Measurements from ENCODE around the gene KLHL6. TPM values are rescaled to one million over a fixed set of nuclear protein-coding genes. Genes with fewer than 3 reads are reported as not detected.
"Not testable (repeated sequence)": the region's sequence is repeated elsewhere in the genome, so short reads cannot be mapped to it uniquely, and the experiment has no call there.

KLHL6 gene
- total and polyA plus RNA-seq, 4 experiments from 2014 or later: 8.4 to 56.1 (median 39.5) TPM

DNA sequence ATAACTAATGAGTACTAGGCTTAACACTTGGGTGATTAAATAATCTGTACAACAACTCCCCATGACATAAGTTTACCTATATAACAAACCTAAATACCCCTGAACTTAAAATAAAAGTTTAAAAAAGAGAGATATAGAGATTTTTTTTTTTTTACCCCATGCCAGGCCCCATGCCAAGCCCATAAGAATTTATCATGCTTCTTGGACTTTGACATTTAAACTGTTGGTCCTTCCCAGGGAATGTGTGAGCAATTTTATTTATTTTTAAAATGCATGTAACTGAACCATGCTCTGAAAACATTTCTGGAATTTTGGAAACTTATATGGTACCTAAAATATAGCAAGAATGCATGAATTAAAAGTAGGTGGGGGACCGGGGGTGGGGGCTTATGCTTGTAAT, 26.3 kb downstream of the KLHL6 start:
- peak overlapping the region in 3 of 7 donors; percentile 20 to 80 (median 42) for H3K27ac Mint-ChIP-seq

DNA sequence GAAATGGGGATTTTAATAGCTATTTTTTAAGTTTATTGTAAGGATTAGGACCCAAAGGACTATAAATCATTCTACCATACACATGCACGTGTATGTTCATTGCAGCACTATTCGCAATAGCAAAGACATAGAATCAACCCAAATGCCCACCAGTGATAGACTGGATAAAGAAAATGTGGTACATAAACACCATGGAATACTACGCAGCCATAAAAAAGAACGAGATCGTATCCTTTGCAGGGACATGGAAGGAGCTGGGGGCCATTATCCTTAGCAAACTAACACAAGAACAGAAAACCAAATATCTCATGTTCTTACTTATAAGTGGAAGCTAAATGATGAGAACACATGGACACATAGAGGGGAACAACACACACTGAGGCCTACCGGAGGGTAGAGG, 26.7 kb downstream of the KLHL6 start:
- H3K27me3 ChIP-seq (ENCODE audit: insufficient read depth, low read length); H3K9me3 Mint-ChIP-seq; H3K4me3 ChIP-seq (ENCODE audit: low read length in 2 of 2); intact Hi-C loops (cut with micrococcal nuclease); DNase-seq; H3K27ac ChIP-seq (ENCODE audit: low read depth, low read length); H3K27me3 Mint-ChIP-seq; H3K9me3 ChIP-seq (ENCODE audit: control insufficient read depth in 1 of 2, low read length in 2 of 2); H3K4me3 Mint-ChIP-seq: not testable (repeated sequence)
- Mint-ChIP-seq H3K27ac (peak overlapping the region in 4 of 7 donors; percentile 39 to 80 (median 50)), H3K36me3 (peaks cover 65 to 68% of the 10 kb centered on the region in 2 donors), H3K4me1 (peaks cover 26 to 58% (median 40%) of the 10 kb centered on the region in 4 donors)
- CTCF ChIA-PET (ENCODE audit: partially characterized antibody): interaction anchor here (0.8 to 1.0 kb wide), 2 partner anchors 61 to 63 kb away, joined by 3 read pairs; no protein-coding TSS in a partner anchor
- POLR2A ChIA-PET (ENCODE audit: partially characterized antibody): interaction anchor here (0.9 to 2.1 kb wide), 3 partner anchors 11 to 19 kb away, joined by 3 to 6 read pairs (median 4); no protein-coding TSS in a partner anchor
- Histone ChIP-seq H3K4me1 (ENCODE audit: insufficient read depth, low read length) (peaks cover 12% of the 10 kb centered on the region), H3K36me3 (ENCODE audit: insufficient read depth, low read length) (peaks cover 17% of the 10 kb centered on the region)

More for the DNA sequence above, 26.3 kb downstream of the KLHL6 start:
- H3K36me3 Mint-ChIP-seq: peaks cover 64 to 67% of the 10 kb centered on the region in 2 donors
- ChIA-PET POLR2A (ENCODE audit: partially characterized antibody) (interaction anchor here (1.4 kb wide), 1 partner anchor 19 kb away, joined by 3 read pairs; no protein-coding TSS in a partner anchor), CTCF (ENCODE audit: partially characterized antibody) (interaction anchor here (1.0 kb wide), 1 partner anchor 63 kb away, joined by 3 read pairs; no protein-coding TSS in a partner anchor)
- Histone ChIP-seq H3K9me3 (ENCODE audit: control insufficient read depth in 1 of 2, low read length in 2 of 2) (no peaks in the 10 kb centered on the region), H3K36me3 (ENCODE audit: insufficient read depth, low read length) (peaks cover 17% of the 10 kb centered on the region), H3K27ac (ENCODE audit: low read depth, low read length) (no peak overlapping the region), H3K4me3 (ENCODE audit: low read length in 2 of 2) (no peak overlapping the region), H3K4me1 (ENCODE audit: insufficient read depth, low read length) (peaks cover 14% of the 10 kb centered on the region), H3K27me3 (ENCODE audit: insufficient read depth, low read length) (no peaks in the 10 kb centered on the region)
- H3K4me3 Mint-ChIP-seq: no peak overlapping the region
- DNase-seq: no peak
- H3K4me1 Mint-ChIP-seq: peaks cover 28 to 59% (median 42%) of the 10 kb centered on the region in 4 donors
- no peaks in the 10 kb centered on the region for H3K27me3 Mint-ChIP-seq
- intact Hi-C loops (cut with micrococcal nuclease): no loop called here
- H3K9me3 Mint-ChIP-seq: no peaks in the 10 kb centered on the region

DNA sequence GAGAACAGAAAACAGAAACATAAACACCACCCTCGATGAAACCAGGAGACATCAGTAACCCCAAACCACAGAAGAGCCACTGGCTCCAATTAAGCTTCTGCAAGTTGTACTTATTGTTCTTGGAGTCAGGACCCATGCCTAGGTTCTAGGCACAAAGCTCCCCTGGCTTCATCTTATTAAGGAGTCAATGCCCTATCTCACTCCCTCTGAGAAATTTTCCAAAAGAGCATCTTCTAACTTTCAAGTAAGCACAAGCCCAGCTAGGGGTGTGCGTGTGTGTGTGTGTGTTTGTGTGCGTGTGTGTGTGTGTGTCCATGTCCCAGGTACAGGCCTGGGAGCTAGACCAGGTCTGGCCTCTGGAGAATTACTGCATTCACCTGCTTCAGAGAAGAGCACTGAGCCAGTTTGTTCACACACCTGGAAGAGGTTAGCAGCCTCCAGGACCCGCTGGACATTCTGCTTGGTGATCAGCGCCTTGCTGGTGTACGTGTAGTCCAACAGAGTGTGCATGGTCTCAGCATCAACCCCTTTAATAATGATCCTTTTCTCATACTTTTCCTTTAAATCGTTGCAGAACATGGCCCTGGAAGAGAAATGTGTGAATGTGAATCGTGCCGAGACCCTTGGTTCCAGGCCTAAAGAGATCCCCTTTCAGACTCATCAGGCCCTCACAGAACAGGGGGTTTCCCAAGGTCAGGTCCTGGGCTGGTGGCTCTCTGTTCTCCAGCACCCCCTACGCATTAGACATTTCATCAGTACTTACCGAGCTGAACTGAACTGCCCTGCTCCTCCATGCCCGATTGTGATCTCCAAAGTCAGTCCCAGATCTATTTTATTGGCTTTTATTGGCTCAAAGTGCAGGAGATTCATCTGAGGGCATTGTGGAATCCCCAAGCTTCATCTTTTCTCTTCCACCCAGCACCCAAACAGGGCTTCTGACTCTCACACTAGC, 27.8 kb downstream of the KLHL6 start:
- no peaks in the 10 kb centered on the region for H3K27me3 ChIP-seq (ENCODE audit: insufficient read depth, low read length)
- POLR2A ChIA-PET (ENCODE audit: partially characterized antibody): interaction anchor here (0.9 to 2.1 kb wide), 3 partner anchors 11 to 20 kb away, joined by 3 to 6 read pairs (median 4); no protein-coding TSS in a partner anchor
- no peaks in the 10 kb centered on the region for H3K27me3 Mint-ChIP-seq
- peak overlapping the region in 2 of 8 donors; percentile 17 to 37 for H3K4me3 Mint-ChIP-seq
- no peak overlapping the region for H3K27ac ChIP-seq (ENCODE audit: low read depth, low read length)
- H3K27ac Mint-ChIP-seq: peak overlapping the region; percentile 58 to 88 (median 70)
- H3K4me1 Mint-ChIP-seq: peaks cover 25 to 54% (median 34%) of the 10 kb centered on the region in 4 donors
- peaks cover 17% of the 10 kb centered on the region for H3K36me3 ChIP-seq (ENCODE audit: insufficient read depth, low read length)
- H3K9me3 ChIP-seq (ENCODE audit: control insufficient read depth in 1 of 2, low read length in 2 of 2): no peaks in the 10 kb centered on the region
- DNase-seq: no peak
- H3K4me1 ChIP-seq (ENCODE audit: insufficient read depth, low read length): peaks cover 12% of the 10 kb centered on the region
- CTCF ChIA-PET (ENCODE audit: partially characterized antibody): interaction anchor here (0.6 to 1.2 kb wide), 4 partner anchors 56 to 239 kb away, joined by 3 read pairs; no protein-coding TSS in a partner anchor
- no peak overlapping the region for H3K4me3 ChIP-seq (ENCODE audit: low read length in 2 of 2)
- no peaks in the 10 kb centered on the region for H3K9me3 Mint-ChIP-seq
- H3K36me3 Mint-ChIP-seq: peaks cover 71 to 73% of the 10 kb centered on the region in 2 donors
- intact Hi-C loops (cut with micrococcal nuclease): no loop called here

DNA sequence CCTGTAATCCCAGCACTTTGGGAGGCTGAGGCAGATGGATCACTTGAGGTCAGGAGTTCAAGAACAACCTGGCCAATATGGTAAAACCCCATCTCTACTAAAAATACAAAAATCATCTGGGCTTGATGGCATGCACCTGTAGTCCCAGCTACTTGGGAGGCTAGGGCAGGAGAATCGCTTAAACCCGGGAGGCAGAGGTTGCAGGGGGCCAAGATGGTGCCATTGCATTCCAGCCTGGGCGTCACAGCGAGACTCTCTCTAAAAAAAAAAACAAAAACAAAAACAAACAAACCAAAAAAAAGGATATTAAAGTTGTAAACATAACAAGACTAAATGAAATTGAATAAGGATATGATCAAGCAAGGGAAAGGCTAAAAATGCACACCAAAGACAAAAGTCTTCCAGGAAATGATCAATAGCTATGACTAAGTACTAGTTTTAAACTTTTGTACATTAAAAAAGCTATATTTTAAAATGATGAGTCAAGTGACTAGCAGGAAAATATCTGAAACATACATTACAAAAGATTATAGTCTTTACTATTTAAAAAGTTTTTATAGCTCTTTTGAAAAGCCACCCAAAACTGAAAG, 28.6 kb downstream of the KLHL6 start:
- ChIA-PET CTCF (ENCODE audit: partially characterized antibody) (interaction anchor here (0.6 to 1.2 kb wide), 2 partner anchors 55 to 240 kb away, joined by 3 read pairs; no protein-coding TSS in a partner anchor), POLR2A (ENCODE audit: partially characterized antibody) (interaction anchor here (2.1 kb wide), 1 partner anchor 11 kb away, joined by 6 read pairs; no protein-coding TSS in a partner anchor)
- Histone ChIP-seq H3K36me3 (ENCODE audit: insufficient read depth, low read length) (peaks cover 17% of the 10 kb centered on the region), H3K9me3 (ENCODE audit: control insufficient read depth in 1 of 2, low read length in 2 of 2) (no peaks in the 10 kb centered on the region), H3K4me3 (ENCODE audit: low read length in 2 of 2) (no peak overlapping the region), H3K4me1 (ENCODE audit: insufficient read depth, low read length) (peaks cover 12% of the 10 kb centered on the region), H3K27me3 (ENCODE audit: insufficient read depth, low read length) (no peaks in the 10 kb centered on the region), H3K27ac (ENCODE audit: low read depth, low read length) (no peak overlapping the region)
- Mint-ChIP-seq H3K36me3 (peaks cover 66 to 70% of the 10 kb centered on the region in 2 donors), H3K9me3 (no peaks in the 10 kb centered on the region), H3K27ac (peak overlapping the region in 6 of 7 donors; percentile 57 to 88 (median 68)), H3K27me3 (no peaks in the 10 kb centered on the region), H3K4me3 (no peak overlapping the region), H3K4me1 (peaks cover 21 to 49% (median 29%) of the 10 kb centered on the region in 4 donors)
- intact Hi-C loops (cut with micrococcal nuclease): no loop called here
- no peak for DNase-seq

DNA sequence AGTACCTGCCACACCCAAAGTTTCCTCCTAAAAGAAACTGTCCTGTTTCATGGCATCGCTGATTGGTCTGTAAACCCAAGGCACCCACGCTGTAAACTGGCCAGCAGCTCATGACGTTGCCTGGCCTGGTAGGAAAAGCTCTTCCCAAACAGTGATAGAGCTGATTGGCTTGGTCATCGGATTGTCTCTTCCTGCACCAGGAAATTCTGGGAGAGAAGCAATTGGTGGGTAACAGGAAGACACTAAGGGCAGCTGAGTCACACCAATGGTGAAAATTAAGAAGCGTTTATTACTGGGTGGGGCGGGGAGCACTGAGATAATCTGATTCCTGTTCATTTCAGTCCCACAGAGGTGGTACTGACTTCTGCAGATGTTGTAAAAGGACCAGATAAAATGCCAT, 31.0 kb downstream of the KLHL6 start:
- DNase-seq: no peak
- Mint-ChIP-seq H3K27ac (peak overlapping the region in 1 of 7 donors; percentile 42), H3K4me3 (no peak overlapping the region), H3K4me1 (peaks cover 25 to 52% (median 30%) of the 10 kb centered on the region in 4 donors), H3K9me3 (no peaks in the 10 kb centered on the region), H3K36me3 (peaks cover 61 to 71% of the 10 kb centered on the region in 2 donors), H3K27me3 (no peaks in the 10 kb centered on the region)
- CTCF ChIA-PET (ENCODE audit: partially characterized antibody): no interaction called here
- Histone ChIP-seq H3K4me3 (ENCODE audit: low read length in 2 of 2) (no peak overlapping the region), H3K4me1 (ENCODE audit: insufficient read depth, low read length) (peaks cover 12% of the 10 kb centered on the region), H3K9me3 (ENCODE audit: control insufficient read depth in 1 of 2, low read length in 2 of 2) (no peaks in the 10 kb centered on the region), H3K36me3 (ENCODE audit: insufficient read depth, low read length) (peaks cover 17% of the 10 kb centered on the region), H3K27me3 (ENCODE audit: insufficient read depth, low read length) (no peaks in the 10 kb centered on the region), H3K27ac (ENCODE audit: low read depth, low read length) (no peak overlapping the region)
- intact Hi-C loops (cut with micrococcal nuclease): no loop called here
- POLR2A ChIA-PET (ENCODE audit: partially characterized antibody): no interaction called here

DNA sequence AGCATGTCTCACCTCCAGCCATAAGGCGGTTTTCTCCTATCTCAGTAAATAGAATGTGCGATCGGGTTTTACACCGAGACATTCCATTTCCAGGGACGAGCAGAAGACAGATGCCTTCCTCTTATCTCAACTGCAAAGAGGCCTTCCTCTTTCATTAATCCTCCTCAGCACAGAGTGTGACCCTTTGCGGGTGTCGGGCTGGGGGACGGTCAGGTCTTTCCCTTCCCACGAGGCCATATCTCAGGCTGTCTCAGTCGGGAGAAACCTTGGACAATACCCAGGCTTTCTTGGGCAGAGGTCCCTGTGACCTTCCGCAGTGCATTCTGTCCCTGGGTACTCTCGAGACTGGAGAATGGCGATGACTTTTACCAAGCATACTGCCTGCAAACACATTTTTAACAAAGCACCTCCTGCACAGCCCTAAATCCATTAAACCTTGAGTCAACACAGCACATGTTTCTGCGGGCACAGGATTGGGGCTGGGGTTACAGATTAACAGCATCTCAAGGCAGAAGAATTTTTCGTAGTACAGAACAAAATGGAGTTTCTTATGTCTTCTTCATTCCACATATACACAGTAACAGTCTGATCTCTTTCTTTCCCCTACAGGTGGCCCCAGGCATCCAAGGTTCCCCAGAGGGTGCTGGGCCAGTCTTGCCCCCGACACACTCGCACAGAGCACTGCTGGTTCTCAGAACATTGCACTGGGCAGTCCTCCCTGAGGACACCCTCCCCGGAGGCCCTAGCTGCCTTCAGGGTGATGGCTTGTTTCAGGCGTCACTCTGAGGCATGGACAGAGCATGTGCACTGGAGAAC, 34.6 kb downstream of the KLHL6 start:
- peaks cover 49 to 64% of the 10 kb centered on the region in 2 donors for H3K36me3 Mint-ChIP-seq
- H3K36me3 ChIP-seq (ENCODE audit: insufficient read depth, low read length); H3K9me3 Mint-ChIP-seq; H3K27ac ChIP-seq (ENCODE audit: low read depth, low read length); intact Hi-C loops (cut with micrococcal nuclease); POLR2A ChIA-PET (ENCODE audit: partially characterized antibody); H3K9me3 ChIP-seq (ENCODE audit: control insufficient read depth in 1 of 2, low read length in 2 of 2); H3K27me3 Mint-ChIP-seq; CTCF ChIA-PET (ENCODE audit: partially characterized antibody); H3K4me3 Mint-ChIP-seq; H3K4me3 ChIP-seq (ENCODE audit: low read length in 2 of 2); H3K27me3 ChIP-seq (ENCODE audit: insufficient read depth, low read length); DNase-seq: not testable (repeated sequence)
- H3K27ac Mint-ChIP-seq: peak overlapping the region in 5 of 7 donors; percentile 17 to 73 (median 43)
- peaks cover 35% of the 10 kb centered on the region for H3K4me1 ChIP-seq (ENCODE audit: insufficient read depth, low read length)
- peaks cover 42 to 66% (median 44%) of the 10 kb centered on the region in 4 donors for H3K4me1 Mint-ChIP-seq
